HG03066 (cell line): ENCODE data around the gene SPSB1.

Experiments
- ATAC-seq: cut with Tn5 transposase; IDR thresholded peaks from one replicate; pipeline ENCODE4 v1.9.1; 2021; ENCODE audit warnings: low read depth; ENCODE audit not compliant: unreplicated experiment

Gene SPSB1

GRCh38 chr1:9278585-9279153, 14.0 kb upstream of the SPSB1 start:
- no peak for ATAC-seq

DNA sequence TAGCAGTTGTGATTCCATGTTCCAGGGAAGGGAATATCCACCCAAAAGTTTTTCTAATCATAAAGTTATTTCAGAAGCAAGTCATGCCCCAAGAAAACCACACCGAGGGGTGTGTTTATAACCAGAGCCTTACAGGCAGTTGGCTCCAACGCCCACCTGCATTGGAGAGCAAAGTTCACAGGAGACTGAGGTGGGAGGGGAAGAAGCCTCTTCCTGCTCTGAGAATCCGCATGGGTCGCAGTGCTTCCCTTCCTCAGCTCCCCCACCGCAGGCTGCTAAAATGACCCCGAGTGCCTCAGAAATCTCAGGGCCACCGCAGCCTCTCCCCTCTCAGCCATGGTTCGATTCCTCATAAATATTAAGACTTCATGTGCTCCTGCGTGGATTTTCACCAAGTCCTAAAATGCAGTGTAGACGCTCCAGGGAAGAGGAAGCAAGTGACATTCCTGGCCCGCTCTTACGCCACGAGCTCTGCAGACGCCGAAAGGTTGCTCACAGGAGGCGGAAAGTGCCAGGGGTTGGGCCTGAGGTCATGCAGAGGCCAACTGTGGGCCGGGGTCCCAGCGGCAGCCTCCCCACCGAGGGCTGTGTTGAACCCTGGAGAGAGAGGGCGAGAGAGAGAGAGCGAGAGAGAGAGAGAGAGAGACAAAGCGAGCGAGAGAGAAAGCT, 13.4 kb upstream of the SPSB1 start:
- no peak for ATAC-seq

DNA sequence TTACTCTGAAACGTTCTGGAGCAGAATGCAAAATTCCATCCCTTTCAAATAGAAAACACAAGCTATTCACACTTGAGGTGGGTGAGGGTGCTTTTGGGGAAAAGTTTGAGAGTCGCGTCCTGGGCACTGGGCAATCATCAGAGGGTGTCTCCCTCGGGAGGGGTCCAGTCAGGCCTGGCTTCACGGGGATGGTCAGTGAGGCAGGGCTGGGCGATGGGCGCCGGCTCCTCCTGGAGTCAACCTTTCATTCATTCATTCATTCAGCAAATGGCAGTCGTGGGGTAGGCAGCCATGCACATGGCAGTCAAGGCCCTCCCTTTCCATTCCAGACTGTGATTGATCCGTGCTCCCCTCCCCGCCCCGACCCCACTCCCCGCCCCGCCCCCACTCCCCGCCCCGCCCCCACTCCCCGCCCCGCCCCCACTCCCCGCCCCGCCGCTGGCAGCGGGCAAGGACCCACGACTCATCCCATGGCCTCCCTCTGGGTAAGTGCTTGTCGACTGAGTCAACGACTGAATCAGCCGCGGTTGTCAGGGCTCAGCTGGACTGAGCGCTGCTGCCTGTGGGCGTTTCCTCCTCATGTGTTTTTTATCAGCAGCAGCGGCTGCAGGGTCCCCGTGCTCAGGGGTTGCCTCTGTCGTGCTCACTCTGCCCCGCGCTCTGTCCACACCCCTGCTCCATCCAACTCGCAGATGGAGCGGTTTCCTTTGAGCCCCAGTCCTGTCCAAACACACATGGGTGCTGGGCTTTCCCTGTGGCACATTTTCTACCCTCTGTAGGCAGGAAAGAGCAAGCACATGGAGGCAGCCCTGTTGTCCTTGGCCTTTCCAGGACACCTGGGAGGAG, 12.5 kb upstream of the SPSB1 start:
- ATAC-seq: no peak

DNA sequence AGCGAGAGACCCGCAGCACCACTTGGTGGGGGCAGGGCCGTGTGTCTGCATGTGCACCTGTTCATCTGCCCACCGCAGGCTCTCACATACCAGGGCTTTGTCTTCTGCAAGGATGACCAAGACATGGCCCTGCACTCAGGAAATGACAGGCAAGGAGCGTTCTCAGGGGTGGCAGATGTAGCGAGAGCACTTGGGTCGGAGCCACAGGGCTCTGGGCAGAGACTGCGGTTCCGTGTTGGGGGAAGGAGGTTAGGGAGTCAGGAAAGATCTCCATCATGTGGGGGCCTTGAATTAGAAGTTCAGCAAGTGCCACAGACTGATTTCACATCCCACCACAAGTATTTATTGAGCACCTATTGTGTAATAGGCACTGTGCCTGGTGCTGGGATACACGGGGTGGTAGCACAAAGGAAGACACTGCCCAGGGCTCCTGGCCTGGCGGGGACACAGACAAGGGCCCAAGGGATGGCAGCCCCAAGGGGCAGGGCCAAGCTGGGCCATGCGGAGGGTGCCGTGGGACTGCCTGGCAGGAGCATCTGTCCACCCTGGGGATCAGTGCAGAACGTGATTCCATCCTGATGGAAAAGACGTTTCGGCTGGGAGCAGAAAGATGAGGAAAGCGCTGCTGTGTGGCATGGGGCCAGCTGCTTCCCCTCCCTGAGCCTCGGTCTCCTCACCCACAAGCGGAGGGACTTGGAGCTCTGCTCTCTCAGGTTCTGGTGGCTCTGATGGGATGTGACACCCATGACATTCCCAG, 11.4 kb upstream of the SPSB1 start:
- ATAC-seq: no peak

DNA sequence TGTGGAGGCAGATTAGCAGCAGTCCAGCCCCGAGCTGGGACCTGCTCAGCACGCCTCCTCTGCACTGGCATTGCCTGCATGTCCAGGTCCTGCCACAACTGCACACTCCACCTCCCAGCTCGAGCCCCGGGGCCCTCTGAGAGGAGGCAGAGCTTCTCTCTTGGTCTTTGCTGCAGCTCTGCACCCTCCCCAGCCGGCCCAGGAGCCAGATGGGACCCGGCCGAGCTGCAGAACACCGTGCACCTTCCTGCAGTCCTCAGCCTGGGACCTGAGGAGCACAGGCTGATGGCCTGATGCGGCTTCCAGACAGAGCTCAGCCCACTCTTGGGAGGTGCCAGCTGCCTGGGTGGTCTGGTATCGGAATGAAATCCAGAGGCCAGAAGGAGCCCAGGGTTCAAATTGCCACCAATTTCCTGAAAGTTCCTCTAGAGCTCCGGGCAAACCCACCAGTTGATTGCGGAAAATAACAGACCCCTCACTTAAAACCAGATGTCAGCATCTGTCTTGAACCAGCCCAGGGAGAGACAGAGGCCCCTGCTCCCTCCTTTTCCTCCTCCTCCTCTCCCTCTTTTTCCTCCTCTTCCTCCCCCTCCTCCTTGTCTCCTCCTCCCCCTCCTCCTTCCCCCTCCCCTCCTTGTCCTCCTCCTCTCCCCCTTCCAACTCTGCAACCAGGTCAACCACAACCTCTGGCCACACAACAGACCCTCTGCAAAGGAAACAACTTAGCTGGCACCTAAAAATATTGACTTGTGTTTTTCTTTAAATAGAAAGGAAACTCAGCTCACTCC, 10.6 kb upstream of the SPSB1 start:
- ATAC-seq: no peak

- ATAC-seq: no peak
Measured at GRCh38 chr1:9282696-9282955, 10.1 kb upstream of the SPSB1 start.

DNA sequence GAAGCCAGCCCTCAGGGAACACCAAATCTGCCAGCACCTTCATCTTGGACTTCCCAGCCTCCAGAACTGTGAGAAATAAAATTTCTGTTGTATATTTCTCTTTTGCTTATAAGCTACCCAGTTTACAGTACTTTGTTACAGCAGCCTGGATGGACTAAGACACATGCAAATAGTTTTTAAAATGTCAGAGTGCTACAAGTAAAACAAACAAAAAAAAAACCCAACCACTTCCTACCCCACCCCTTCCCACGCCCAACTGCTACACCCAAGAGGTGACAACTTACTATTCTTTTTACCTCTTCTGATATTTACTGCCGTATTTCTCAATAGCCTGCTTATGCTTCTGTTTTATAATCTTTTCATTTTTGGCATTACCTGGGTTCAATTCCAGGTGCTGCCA, 8.6 kb upstream of the SPSB1 start:
- no peak for ATAC-seq

DNA sequence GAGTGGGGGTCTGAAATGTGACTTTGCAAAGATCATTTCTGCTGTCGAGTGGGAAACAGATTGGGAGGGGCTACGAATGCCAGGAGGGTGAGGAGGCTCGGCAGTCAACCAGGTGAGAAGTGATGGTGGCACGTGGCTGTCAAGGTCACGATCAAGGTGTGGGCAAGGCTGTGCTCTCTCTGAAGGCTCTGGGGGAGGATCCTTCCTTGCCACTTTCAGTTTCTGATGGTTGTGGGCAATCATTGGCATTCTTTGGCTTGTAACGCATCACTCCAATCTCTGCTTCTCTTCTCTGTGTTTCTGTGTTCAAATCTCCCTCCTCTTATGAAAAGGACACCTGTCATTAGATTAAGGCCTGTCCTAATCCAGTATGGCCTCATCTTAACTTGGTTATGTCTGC, 6.1 kb upstream of the SPSB1 start:
- no peak for ATAC-seq

DNA sequence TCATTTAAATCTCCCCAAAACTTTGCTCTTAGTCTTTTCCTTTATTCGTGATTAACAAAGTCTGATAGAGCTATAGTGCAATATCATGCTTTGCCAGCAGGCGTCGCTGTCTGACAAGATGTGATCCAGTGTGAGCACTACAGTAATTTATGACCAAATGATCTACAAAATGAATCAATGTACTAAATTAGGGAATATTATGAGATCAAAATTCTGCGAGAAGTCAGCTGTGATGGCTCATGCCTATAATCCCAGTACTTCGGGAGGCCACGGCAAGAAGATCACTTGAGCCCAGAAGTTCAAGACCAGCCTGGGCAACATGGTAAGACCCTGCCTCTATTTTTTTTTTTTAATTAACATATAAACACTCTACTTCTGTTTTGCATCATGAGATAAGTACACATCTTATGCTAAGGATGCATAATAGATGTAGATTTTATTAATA, 3.6 kb upstream of the SPSB1 start:
- ATAC-seq: no peak

- ATAC-seq: no peak
Measured at GRCh38 chr1:9289711-9290485, 2.8 kb upstream of the SPSB1 start.

DNA sequence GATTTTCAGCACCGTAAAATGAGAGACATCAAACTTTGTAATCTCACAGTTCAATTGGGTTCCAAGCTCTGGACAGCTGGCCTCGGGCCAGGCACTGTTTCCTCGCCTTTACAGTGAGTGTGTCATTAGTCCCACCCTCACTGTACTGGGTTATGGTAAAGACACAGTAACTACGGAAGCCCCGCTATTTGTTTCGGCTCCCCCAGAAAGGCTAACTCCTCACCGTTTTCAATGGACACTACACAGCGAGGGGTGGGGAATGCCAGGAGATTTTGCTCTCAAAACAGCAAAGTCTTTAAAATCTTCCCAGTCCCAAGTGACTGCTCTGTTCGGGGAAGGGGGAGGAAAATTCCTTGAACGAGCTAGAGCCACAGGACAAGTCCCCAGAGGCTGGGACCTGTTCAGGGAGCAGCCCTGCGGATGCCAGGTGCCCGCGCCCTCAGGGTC, 757 bp upstream of the SPSB1 start:
- ATAC-seq: no peak

DNA sequence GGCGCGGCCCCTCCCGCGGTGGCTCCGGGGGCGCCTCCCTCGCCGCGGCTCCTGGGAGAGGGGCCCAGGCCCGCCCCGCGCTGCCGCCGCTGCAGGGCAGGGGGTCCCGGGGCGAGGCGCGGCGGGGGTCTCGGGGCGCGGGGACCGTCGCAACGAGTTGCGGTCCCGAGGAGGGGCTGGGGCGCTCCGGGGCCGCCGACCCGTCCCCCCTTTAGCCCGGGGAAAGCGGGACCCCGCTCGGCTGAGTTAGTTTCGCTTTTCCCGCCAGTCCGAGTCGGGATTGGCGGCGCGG, 493 bp downstream of the SPSB1 start:
- ATAC-seq: no peak

DNA sequence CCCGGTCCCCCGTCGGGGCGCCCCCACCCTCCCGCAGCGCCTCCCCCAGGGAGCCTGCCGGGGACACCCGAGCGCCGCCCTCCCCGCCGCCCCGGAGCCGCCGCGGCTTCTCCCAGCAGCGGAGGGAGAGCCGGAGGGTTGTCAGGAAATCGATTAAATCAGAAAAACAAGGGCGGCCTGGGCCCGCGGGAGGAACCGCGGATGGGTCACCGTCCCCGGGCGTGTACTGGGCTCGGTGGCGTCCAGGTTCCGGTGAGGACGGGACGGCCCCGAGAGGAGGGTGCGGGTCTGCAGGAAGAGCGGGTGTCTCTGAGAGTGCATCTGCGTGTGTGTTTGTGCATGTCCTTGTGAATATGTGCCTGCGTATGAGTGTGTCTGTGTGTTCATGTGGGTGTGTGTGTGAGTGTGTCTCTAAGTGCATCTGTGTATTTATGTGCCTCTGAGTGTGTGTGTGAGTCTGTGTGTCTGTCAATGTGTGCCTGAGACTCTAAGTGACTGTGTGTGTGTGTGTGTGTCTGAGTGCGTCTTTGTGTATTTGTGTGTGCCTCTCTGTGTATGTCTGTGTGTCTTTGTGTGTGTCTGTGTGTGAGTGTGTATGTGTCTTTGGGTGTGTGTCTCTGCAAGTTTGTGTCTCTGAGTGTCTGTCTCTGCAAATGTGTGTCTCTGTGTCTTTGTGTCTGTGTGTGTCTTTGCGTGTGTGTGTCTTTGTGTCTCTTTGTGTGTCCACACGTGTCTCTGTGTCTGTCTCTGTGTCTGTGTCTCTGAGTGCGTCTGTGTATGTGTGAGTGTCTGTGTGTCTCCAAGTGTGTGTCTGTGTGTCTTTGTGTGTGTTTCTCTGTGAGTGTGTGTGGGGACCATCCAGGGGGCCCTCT, 1.1 kb downstream of the SPSB1 start:
- ATAC-seq: no peak

GRCh38 chr1:9294405-9294773, 1.7 kb downstream of the SPSB1 start:
- no peak for ATAC-seq

- ATAC-seq: no peak
Measured at GRCh38 chr1:9294910-9295636, 2.4 kb downstream of the SPSB1 start.

- no peak for ATAC-seq
Measured at GRCh38 chr1:9295884-9296283, 3.2 kb downstream of the SPSB1 start.

DNA sequence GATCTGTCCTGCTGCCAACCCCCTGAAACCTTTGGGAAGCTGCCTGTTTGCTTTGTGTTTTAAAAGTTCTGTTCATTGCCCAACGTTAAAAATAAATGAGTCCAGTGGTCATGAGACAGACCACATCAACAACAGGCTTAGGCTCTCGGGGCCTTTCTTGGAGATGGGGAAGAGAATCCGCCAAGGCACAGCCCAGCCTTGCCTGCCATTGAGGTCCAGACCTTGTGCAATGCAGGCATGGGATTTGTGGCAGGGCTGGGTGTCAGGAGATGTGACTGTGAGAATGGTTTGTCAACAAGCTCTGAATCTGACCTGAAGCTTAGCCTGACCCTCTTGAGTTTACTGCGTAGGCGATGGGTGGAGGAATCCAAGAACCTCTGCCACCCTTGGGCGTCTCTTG, 4.2 kb downstream of the SPSB1 start:
- ATAC-seq: no peak

DNA sequence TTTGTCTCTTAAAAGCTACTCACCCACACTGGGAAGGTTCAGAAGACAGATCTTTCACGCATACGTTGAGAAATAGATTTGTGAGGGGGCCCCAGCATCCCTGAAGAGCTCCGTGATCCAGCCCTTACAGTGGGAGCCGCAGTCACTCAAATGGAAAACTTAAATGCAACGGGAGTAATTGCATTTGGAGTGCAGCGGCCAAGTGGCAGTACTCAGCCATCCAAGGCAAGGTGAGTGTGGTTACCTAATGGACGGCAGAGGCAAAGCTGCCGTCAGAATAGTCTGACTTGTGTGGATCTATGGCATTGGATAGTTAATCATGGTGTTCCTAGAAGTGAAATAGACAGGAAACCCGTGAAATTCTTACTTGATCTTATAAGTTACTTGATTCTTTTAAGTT, 5.1 kb downstream of the SPSB1 start:
- no peak for ATAC-seq
